HG03108 (cell line): ENCODE results near the gene EPHB1.
"Not testable (repeated sequence)": the region's sequence is repeated elsewhere in the genome, so short reads cannot be mapped to it uniquely, and the experiment has no call there.

ENCODE experiments used
- ATAC-seq: cut with Tn5 transposase; IDR thresholded peaks from one replicate; pipeline ENCODE4 v1.9.1; 2021; ENCODE audit warnings: moderate library complexity; ENCODE audit not compliant: unreplicated experiment

EPHB1 gene

DNA sequence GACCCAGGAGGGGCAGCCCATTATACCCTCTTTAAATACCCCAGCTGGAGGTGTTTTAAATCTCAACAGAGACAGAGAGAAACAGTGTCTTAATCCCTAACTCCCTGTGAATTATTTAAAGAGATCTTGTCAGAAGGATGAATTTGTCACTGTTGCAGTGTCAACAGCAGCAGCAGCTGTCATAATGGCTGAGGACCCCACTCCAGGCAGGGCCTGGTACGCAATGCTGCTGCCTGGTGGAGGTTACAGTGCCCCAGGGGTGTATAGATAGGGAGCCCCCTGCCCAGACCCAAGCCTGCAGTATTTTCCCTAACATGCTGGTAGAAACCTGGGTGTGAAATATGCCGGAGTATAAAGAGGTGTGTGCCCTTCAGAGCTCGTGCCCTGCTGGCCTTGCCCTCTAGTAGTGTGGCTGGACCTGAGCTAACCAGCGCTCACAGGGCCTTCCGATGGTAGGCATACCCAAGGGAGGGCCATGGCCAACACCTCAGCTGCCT, 143.0 kb downstream of the EPHB1 start:
- ATAC-seq = no peak

GRCh38 chr3:134939978-134940377, 144.9 kb downstream of the EPHB1 start:
- no peak for ATAC-seq

DNA sequence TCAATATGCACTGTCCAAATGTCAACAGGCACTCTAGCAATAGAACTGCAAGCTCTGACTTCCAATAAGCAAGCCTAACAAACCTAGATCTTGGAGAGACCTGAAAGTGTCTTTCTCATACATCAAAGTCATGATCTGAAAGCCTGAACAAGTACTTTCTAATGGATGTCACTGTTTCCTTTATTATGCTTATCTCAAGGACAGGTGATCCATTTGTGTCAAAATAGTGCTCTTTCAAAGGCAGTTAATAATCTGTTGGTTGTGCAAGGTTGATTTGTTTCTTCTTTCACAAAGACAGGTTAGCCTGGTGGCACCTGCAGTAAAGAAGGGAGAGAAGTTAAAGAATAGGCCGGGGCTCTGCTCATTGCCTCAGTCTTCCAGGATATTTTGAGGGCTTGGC, 146.8 kb downstream of the EPHB1 start:
- ATAC-seq = no peak

DNA sequence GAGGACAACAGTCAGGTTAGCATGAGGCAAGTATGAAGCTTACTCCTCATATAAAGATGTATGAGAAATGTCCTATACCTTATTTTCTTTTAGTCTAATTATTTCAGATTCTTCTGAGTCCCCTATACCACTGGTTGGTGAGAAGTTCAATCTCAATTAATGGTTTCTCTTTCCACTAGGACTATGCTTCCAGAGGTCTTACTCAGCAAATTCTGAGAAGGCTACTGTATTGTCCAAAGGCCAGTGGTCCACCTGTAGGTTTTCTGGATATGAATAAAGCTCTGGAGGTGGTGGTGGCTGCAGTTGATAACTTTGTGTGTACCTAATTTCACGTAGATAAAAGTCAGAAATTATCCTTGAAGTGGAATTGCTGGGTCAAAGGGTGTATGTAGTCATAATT, 149.4 kb downstream of the EPHB1 start:
- no peak for ATAC-seq

GRCh38 chr3:134949150-134949549, 154.1 kb downstream of the EPHB1 start:
- no peak for ATAC-seq

DNA sequence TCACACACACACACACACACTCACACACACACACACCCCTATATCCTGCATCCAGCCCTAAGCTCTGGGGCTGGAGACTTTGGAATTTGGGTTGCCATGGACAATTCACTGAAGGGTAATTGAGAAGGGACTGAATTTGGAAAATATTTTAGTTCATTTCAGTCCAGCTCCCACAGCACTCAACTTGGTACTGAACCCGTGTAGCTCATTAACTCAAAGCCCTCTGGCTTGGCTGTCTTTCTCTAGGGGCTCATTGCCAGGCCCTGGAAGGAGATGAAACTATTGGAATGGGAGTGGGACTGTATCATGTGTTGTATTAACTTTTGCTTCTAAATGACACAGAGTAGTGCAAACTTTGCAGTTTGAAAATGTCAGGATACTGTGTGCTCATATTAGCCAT, 157.3 kb downstream of the EPHB1 start:
- no peak for ATAC-seq

GRCh38 chr3:134955874-134956273, 160.8 kb downstream of the EPHB1 start:
- no peak for ATAC-seq

GRCh38 chr3:134956395-134956794, 161.3 kb downstream of the EPHB1 start:
- peak; percentile 74 for ATAC-seq

- ATAC-seq = no peak
Observed at GRCh38 chr3:134956844-134957243, 161.8 kb downstream of the EPHB1 start.

DNA sequence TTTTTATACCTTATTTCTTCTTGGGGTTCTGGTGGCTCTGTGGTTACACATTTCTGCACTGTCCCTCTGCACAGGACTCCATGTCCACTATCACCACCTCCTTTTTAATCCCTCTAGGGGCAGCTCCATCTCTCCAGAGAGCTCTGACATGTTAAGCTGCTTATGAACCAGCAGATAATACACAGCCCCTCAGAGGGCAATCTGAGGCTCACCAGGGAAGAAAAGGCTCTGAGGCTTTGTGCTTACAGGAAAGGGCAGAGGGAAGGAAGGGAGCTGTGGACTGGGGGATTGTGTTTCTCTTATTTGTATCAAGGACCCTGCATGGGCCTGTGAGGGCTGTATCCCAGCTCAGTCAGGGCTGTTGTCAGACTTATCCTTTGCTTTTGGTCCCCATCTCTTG, 164.5 kb downstream of the EPHB1 start:
- no peak for ATAC-seq

GRCh38 chr3:134964226-134964625, 169.2 kb downstream of the EPHB1 start:
- no peak for ATAC-seq

DNA sequence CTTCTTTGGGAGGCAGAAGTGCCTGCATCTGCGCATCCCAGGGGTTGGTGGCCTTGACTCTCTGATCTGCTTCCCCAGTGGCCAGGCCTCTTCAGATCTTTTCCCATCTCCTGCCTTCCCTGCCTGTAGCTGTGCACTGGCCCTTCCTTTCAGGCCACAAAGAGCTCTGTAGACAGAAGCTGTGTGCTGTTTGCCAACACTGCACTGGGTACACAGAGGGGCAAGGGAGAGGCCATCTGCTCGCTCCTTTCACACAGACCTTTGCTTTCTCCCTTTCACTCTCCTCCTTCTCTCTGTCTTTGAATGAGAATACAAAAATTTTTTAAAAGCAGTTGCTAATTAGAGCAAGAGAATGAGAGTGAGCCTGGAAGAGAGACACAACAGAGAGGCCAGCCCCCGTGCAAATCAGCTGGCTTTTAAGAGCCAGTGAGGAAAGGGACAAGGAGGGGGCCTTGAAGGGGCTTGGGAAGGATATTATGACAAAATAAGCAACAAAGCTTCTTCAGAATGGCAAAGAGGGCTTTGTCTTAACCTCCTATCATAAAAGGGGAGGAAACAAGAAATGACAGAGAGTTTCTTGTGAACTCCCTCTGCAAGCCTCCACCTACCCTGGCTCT, 170.9 kb downstream of the EPHB1 start:
- ATAC-seq = no peak

DNA sequence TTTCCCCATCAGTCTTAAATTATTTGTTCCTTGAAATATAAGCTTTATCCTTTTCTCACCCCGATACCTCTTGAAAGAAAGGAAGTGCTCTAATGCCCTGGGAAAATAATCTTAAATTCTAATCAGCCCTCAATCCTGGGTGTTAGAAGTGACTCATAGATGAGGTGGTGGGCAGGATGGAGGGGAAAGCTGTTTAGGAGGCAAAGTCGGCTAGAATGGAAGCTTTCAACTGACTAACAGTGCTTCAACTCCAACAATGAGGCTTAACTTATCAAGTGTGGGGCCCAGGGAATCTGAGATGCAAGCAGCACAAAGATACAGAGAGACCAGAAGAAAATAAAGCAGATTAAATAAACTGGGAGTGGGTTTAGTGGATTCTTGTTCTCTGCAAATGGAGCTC, 175.8 kb downstream of the EPHB1 start:
- no peak for ATAC-seq

- ATAC-seq = no peak
Observed at GRCh38 chr3:134971306-134971705, 176.2 kb downstream of the EPHB1 start.

DNA sequence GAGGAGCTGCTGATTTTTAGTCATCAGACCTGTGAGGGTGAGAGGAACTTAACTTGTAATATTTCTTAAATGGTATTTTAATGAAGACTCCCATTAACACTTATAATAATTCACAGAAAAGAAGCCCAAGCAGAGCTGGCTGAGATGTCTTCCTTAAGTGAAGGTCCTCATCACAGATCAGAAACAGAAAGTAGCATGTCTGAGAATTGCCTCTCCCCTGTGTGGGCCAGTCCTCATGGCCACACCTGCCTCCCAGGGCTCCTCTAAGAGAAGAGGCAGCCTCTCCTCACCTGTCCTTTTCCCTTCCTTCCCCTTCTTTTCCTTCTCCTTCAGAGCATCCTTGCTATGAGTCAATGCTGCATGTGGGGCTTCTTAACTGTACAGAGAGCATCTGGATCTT, 176.8 kb downstream of the EPHB1 start:
- ATAC-seq = not testable (repeated sequence)

- no peak for ATAC-seq
Observed at GRCh38 chr3:134972836-134973455, 177.9 kb downstream of the EPHB1 start.

DNA sequence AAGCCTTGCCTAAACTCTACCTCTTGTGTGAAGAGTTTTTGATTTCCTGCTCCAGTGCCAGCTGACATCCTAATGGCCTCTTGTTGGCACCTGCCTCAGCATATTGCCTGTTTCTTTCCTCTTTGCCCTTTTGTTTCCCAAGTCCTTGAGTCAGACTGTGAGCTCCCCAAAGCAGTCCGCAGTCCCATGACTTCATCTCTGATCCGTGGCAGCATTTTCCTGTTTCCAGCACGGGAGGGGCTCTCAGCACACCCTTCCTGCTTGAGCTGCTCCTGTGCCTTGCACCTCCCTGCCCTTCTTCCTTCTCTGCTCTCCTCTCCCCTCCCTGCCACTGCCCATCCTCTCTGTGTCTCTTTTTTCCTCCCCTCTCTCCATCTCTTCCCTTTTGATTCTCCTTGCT, 179.6 kb downstream of the EPHB1 start:
- no peak for ATAC-seq

GRCh38 chr3:134976948-134977347, 181.9 kb downstream of the EPHB1 start:
- ATAC-seq = no peak

DNA sequence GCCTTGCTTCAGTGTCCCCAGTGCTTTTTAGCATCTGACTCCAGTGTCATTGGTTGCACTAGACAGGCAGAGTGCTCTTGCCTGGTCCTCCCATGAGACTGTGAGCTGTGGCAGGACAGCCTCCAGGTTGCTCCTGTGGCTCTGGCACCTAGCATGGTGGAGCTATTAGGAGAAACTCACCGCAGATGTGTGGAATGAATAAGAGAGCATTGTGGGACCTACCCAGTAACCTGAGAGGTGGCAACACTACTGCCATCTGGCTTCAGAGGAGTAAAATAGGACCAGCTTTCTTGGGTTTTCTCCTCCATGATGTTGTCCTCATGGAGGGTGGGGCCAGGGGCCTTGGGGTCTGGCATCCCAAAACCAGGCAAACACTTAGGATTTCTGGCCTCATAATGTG, 183.6 kb downstream of the EPHB1 start:
- ATAC-seq = no peak

GRCh38 chr3:134985864-134986715, 191.0 kb downstream of the EPHB1 start:
- no peak for ATAC-seq

DNA sequence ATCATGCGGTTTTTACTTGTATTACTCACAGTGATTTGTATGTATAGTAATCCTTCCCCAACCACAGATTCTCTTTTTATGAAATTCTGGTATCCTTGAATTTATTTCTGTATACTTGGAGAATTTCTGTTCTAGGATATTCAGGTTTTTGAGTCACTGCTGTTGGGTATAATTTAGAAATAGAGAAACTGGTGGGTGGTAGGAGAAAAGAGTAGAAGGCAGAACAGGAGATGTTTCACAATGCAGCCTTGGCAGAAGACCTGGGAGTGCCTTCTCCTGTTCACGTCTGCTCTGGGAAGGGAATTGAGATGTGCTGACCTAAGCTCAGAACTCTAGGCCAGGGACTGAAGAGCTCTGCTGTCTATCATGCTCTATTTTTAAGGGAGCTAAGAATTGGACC, 193.6 kb downstream of the EPHB1 start:
- ATAC-seq = no peak

GRCh38 chr3:134991003-134991402, 195.9 kb downstream of the EPHB1 start:
- no peak for ATAC-seq
